GM13976 (cell line): ENCODE measurements around the gene ZNF593.

Source experiments
- DNase-seq: peaks from one replicate; pipeline ENCODE4 v3.0.0; 2012; ENCODE audit warnings: low spot score
- CTCF ChIP-seq: IDR thresholded peaks from 2 replicates; pipeline ENCODE4 v1.5.1; 2012; ENCODE audit warnings: borderline replicate concordance, mild to moderate bottlenecking; ENCODE audit not compliant: insufficient read depth; ENCODE audit errors: extremely low read depth, missing control alignments, control extremely low read depth
- in situ Hi-C: fragments of 300-500 bp; cut with MboI; formaldehyde crosslinking; loops from one replicate; pipeline ENCODE4 v1.12.0; 2022; ENCODE audit warnings: low sequenced_read_pairs, mixed read lengths, inconsistent platforms; ENCODE audit not compliant: unreplicated experiment

Gene ZNF593

DNA sequence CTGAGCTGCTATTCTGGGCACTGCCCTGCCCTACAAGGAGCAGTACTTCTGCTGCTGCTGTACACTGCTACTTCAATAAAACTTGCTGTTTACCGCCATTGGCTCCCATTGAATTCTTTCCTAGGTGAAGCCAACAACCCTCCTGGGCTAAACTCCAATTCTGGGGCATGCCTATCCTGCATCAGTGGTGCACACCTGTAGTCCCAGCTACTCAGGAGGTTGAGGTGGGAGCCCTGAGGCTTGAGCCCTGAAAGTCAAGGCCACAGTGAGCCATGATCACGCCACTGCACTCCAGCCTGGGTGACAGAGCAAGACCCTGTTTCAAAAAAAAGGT, 36.9 kb upstream of the ZNF593 start:
- in situ Hi-C loops: no loop called here
- no peak for DNase-seq
- TF ChIP-seq CTCF: no peak

DNA sequence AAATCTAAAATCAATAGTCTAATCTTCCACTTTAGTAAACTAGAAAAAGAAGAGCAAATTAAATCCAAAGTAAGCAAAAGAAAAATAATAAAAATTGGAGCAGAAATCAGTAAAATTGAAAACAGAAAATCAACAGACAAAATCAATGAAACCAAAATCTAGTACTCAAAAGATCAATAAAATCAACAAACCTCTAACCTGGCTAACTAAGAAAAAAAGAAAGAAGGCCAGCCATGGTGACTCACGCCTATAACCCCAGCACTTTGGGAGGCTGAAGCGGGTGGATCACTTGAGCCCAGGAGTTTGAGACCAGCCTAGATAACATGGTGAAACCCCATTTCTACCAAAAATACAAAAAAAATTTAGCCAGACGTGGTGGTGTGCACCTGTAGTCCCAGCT, 35.2 kb upstream of the ZNF593 start:
- in situ Hi-C loops: no loop called here
- TF ChIP-seq CTCF: no peak

GRCh38 chr1:26138974-26139558, 30.6 kb upstream of the ZNF593 start:
- in situ Hi-C loops: no loop called here
- no peak for DNase-seq
- TF ChIP-seq CTCF: no peak

More for the DNA sequence above, 35.2 kb upstream of the ZNF593 start:
- no peak for DNase-seq

- no peak for TF ChIP-seq CTCF
- DNase-seq: no peak
- in situ Hi-C loops: no loop called here
Observed at GRCh38 chr1:26142159-26142558, 27.5 kb upstream of the ZNF593 start.

- in situ Hi-C loops: loop anchor here (5.0 kb wide), 1 partner anchor 38 kb away; no protein-coding TSS in a partner anchor
- peak; percentile 47 for TF ChIP-seq CTCF
- peak; percentile 80 for DNase-seq
Observed at GRCh38 chr1:26145041-26145959, 24.4 kb upstream of the ZNF593 start.

GRCh38 chr1:26145960-26146294, 23.8 kb upstream of the ZNF593 start:
- in situ Hi-C loops: loop anchor here (5.0 kb wide), 1 partner anchor 39 kb away; no protein-coding TSS in a partner anchor
- TF ChIP-seq CTCF: no peak
- DNase-seq: no peak
